ENCODE results near the gene TMEM9.

Gene TMEM9

DNA sequence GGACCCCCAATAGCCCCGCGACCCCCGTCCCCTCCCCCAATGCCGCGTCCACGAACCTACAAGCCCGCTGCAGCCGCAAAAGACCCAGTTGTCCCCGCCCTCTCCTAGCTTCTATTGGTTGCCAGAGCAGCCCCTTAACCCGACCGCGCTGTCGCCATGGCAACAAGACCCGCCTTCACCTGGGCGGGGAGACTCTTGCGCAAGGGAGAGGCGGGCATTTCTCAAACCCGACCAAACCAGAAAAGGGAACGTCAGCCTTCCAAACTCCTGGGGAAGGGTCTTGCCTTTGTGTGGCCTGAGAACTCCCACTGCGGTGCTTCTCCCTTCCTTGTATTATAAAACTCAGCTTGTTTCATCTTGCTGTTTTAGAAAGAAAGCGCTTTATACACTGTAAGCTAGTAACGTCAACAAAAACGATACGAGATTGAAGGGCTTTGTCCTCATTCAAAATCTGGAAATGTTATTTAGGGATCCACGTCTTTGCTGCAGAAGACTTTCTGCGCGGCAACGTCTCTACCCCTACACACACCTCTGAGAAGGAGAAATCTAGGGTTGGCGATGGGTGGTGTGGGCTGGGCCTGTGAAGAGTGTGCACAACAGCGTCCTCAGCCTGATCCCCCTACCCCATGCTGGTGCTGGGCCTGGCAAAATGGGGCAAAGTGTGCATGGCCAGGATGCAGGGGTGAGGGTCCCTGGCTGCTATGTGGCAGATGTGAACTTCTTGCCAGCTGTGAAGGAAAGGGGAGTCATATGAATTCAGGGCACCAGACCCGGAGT is at the start of gene TMEM9:
TMEM9 (minus strand) TSS at position 86 of the 777 bp plus-strand sequence. CDS start 551 bp downstream, outside the sequence.
- DNase-seq: peak; percentile 95

DNA sequence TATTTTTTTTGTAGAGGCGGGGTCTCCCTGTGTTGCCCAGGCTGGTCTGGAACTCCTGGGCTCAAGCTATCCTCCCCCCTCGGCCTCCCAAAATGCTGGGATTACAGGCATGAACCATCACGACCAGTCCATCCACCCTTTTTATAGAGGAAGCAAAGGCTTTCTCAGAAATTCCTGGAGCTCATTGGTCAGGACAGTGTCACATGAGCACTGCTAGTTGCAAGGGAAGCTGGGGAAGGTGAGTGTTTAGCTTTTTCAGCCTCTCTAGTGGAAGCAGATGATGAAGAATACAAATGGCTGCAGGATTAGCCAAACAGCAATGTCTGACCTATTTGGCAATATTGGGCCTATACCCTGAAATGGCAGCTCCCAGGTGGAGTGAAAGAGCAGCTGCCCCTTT is 44.3 kb upstream of the TMEM9 start:
- no peak for DNase-seq

DNA sequence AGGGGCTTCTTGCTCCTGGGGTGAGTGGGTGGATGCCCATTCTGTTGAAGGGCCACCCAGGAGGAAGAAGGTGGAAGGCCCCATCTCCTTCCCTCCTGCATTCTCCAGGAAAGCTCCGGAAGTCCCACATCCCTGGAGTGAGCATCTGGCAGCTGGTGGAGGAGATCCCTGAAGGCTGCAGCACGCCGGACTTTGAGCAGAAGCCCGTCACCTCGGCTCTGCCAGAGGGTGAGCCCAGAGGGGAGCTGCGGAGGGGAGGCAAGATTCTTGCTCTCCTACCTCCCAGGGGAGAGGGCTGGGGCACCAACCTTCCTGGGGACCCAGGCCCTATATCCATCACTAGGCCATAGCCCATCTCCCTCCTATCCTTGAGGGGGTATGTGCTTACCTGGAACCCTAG is 39.8 kb upstream of the TMEM9 start:
- DNase-seq: no peak

DNA sequence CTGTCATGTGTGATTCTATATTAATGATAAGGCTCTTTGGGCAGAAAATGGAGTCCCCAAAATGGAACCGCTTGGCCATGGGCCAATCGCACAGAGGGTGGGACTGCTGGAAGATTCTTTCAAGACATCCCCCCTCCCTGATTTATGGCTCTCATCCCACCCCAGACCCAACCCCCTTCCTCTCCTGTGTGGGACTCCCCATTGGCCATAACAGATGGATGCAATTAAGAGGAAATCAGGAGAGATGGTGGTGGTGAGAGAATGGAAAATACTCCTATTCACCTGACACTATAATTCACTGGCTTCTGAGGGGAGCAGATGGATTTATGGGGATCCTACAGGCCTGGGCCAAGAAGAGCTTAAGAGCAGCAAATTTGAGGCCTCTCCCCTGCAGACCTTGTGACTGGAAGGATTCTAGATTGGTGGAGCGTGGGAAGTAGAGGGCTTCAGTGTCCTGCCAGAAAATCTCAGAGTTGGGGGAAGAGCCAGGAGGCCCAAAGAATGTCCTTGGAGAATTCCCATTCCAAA is 38.1 kb upstream of the TMEM9 start:
- no peak for DNase-seq

DNA sequence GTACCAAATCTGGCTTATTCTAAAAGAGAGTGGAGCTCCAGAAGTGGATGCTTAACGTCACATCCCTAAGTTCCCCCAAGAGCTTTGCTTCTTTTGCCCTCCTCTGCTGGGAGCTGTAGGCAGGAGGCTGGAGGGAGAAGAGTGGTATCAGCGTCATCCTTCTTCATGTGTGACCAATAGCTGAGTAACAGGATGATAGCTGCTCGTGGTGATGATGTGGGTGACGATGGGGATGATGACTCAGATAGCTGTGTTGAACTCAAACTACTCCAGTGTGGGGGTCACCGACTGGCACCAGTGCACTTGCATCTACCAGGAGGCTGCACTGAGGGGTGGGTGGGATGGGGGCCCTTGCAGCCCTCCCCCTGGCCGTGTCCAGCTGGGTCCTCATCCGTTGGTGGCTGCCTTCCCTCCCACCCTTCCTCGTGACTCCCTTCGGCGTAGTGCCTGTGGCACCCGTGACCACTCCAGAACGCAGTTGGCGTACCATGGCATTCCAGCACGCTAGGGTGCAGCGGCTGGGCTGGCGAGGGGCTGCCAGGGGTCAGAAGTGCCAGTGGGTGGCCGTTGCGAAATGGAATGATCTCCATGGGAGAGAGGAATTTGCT is 37.5 kb upstream of the TMEM9 start:
- no peak for DNase-seq

DNA sequence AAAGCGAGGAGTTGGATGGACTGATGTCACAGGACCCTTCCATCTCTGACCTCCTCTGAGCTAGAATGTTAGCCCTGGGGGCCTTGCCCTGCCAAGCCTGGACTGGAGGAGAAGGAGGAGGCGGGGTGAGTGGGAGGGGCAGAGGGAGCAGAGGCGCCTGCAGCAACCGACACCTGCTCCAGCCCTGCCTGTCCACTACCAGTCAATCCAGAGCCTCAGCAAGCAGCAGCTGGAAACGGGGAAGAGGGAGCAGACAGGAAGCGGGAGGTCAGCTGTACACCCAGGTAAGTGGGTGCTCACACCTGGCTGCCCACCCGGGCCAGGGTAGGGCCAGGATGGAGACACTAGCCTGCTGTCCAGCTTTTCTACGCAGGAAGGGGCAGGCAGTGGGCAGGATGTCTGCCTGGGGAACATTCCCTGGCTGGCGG is 36.4 kb upstream of the TMEM9 start, which contains the start of gene IGFN1:
IGFN1 (plus strand) TSS at position 201 of the 428 bp plus-strand sequence. CDS start 2,470 bp downstream, outside the sequence.
- peak; percentile 58 for DNase-seq

DNA sequence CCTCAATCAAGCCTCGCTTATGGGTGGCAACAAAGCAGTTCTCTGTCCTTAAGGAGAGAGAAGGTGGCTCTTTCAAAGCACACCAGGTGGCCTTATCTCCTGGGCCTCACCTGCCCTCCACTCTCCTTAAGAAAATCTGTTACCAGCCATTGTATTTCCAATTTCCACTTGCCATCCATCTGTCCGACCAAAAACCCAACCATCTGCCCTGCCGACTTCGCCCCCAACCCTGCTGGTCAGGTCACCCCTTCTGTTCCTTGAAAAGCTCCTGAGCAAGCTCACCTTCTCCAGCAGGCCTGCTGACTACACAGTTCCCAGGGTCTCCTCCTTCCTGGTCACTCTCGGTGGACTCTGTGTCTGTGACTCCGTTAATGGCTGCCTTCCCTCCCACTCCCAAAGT is 35.7 kb upstream of the TMEM9 start:
- DNase-seq: no peak

DNA sequence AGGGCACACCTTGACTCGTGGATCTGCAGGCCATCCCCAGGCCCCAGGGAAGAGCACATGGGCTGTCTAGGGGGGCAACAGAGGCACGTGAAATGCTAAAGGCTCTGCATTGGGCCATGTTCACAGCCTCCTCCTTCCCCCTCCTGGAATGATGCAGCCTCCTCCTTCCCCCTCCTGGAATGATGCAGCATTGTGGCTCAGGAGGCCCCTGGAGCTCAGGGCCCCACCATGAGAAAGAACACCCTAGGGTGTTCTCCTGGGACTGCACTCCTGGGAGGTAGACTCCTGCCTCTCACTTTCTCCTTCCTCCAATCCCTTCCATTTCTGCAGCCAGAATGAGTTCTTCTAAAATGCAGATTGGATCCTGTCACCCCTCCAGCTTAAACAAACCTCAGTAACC is 34.8 kb upstream of the TMEM9 start:
- DNase-seq: no peak

DNA sequence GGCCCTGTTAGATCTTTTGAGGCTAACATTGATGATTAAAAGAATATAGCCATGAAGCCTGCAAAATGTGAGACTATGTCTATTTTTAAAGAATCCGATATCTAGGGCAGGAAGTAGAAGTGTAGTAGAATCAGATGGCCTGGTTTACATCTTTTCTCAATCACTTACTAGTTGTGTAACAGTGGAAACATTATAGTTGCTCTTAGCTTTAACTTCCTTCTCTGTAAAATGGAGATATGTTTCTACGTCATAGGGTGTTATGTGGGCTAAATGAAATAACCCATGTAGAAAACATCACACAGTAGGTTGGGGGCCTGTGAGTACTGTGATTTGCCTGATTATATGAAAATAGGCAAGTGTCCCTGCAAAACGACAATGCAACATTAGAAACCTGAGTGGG is 31.9 kb upstream of the TMEM9 start:
- no peak for DNase-seq

DNA sequence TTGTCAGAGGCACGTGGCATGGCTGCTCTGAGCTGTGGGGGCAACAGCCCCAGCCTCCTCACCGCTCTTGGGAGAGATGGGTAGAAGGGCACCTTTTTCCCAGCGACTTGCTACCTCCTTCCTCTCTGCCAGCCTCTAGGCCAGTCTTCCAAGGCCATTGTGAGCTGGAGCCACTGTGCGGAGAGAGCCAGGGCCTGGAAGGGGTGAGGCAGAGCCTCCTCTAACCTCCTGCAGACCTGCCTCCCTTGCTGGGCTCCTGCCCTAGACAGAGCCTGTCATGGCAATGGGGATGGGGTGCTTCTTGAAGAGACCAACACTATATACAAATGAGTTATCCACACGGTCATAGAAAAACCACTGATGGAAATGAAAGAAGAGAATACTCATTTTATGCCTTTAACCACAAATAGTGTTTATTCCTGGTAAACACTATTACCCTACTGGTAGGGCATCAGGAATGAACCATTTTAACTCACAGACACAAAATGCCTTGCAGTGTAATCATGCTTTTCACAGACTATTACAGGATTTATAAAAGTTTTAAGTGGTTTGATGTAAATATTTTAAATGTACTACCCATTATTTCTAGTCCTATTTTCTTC is 31.4 kb upstream of the TMEM9 start:
- DNase-seq: no peak

DNA sequence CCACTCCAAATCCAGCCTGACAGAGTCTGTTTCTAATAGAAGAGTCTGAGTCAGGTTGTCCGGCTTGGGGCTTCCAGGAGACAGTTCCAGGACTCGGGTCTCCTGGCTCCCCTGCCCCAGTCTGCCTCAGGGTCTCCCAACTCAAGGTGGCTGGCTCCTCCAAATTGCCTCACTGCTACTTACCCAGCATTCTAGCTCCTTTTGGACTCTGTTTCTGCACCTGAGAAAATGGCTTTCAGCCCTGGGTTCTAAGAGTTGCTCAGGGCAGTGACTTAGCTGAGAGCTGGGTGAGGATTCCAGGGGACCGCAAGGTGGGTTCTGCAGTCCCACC is 30.8 kb upstream of the TMEM9 start:
- DNase-seq: no peak

DNA sequence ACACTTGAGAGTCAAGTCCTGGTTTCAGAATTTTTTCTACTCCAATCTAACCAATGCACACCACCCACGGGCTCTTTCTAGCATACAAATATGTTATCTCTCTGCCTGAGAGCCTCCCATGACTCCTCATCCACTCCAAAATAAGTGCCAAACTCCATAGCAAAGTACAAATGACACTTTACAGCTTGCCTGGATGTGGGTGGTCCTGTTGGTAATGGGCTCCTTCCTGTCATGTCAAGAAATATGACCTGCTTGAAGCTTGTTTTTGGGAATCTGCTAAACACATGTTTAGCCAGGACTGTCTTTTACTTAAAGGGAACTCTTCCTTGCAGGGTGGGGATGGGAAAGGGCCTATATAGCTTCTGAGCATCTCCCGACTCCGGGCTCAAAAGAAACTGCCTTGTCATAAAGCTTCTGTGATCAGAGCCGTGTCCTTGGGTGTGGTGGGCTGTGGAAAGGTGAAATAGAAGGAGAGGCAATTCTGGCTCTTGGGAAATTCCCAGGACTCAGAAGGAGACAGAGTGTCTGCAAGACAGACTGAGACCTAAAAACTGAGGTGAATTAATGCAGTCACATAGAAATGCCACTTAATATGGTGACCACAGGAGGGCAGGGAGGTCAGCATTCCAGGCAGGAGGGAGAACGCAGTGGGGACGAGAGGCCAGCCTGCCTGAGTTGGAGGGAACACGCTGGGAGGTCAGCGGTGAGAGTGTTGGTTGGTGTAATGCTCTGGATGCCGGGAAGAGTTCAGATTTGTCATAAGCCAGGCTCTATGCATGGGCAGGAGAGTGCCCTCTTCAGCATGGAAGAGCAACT is 30.2 kb upstream of the TMEM9 start:
- DNase-seq: peak; percentile 62

DNA sequence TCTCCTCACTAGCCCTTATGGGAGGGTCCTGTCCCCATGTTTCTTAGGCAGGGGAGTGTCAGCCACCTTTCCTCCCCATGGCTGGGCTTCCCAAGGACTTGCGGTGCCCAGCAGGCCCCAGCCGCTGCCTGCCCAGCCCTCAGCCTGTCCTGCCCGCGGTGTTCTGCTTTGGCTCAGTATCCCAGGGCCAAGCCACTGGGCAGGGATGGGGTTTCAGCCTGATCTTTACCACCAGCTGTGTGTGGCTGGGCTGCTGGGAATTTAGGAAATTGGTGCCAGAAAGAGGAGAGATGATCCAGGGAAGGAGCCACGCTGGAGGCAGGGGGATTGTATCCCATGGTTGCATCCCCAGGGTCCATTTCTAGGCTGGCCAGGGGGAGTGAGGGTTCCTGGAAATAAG is 29.5 kb upstream of the TMEM9 start:
- no peak for DNase-seq

DNA sequence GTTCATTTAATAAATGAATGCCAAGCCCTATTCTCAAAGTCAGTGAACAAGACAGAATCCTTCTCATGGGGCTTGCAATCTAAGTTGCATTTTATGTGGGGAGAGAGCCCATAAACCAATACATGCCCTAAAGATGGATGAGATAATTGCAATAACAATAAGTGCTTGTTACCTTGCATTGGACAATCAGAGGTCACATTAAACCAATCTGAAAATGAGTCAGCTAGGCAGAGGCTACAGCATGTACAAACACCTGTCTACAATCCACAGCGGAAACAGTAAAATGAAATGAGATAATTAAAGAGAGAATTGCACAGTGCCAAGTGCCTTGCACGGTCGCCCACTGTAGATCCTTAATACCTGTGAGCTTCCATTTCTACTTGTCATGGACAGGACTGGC is 28.9 kb upstream of the TMEM9 start:
- DNase-seq: peak; percentile 33

DNA sequence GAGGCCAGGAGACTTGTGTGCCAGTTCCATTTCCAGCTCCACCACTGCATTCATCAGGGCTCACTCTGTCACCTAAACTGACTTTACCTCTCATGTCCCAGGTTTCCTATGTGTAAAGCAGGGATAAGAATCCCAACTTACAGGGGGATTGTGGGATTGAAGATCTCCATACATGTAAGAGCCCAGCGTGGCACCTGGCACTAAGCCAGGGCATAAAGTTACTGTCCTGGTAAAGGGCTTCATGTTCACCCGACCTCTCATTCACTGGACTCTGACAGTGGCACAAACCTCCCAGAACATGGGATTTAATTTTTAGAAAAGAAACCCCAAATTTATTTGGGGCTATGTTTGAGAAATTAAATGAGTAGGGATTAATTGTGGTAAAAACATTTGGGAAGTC is 27.5 kb upstream of the TMEM9 start:
- no peak for DNase-seq

DNA sequence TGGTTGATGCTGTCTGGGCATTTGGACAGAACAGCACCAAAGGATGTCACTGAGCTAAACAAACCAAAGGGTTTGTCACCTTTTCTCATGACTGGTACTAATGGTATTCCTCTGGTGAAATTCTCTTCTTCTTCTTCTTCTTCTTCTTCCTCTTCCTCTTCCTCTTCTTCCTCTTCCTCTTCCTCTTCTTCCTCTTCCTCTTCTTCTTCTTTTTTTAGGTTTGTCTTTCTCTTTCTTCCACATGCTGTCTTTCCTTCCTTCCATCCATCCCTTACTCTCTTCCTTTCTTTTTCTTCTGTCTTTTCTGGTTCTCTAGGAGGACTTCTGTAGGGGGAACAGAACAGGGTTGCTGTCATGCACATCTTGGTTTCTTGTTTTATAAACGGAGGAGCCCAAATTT is 27.0 kb upstream of the TMEM9 start:
- no peak for DNase-seq

DNA sequence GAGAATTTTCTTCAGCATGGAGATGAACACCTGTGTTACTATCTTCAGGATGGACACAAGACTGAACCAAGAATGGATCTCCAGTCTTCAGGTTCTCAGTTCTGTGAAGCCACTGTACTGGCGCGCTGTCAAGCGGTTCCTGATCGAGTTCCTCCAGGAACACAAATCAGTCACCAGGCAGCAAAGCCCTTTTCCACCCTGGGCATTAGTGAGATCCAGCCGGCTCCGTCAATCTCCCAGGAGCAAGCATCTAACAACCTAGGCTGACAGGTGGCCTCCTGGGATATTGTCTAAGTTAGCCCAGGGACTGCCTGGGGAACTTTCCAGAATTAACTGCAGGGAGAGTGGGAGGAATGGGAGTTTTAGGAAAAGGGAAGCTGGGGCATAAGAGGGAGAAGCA is 26.6 kb upstream of the TMEM9 start:
- no peak for DNase-seq

DNA sequence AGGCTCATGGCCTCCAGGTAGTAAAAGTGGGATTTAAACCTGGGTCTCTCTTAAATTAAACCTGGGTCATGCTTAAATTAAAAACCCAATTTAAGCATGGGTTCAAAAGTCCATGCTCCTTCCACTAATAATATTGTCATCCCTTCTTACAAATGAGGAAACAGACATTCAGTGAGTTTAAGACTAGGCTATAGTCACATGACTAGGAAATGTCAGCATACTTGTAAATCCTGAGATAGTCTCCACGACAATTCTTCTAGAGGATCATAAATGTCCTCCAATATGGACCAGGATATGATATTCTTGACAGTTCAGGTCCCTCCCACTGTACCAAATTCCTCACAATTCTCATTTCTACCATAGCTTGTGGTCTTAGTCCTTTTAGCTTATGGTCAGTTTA is 25.9 kb upstream of the TMEM9 start:
- DNase-seq: no peak

DNA sequence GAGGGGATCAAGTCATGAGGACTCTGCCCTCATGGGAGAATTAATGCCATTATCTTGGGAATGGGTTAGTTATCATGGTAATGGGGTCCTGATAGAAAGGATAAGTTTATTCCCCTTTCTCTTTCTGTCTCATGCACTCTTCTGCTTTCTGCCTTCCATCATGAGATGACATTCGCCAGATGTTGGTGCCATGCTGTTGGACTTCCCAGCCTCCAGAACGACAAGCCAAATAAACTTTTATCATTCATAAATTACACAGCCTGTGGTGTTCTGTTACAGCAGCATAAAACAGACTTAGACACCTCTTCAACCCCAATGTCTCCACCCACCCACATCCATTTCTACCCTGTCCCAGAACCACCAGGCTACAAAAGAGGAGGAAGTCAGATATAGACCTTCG is 24.4 kb upstream of the TMEM9 start:
- no peak for DNase-seq

DNA sequence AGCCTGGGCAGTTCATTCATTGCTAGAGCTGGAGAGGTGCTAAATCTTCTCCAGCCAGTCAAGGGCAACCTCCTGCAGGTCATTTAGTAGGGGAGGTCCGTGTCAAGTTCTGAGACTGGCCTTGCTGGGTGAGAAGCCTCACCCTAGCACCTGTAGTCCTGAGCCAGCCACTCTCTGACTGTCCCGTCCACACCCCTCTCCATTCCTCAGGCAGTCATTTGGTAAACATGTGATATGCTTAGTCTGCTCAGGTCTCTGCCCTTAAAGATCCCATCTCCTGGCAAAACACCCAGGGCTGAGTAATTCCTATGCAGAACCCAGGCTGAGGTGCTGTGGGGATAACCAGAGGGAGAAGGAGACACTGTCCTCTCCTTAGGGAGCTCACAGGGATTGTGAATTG is 22.7 kb upstream of the TMEM9 start:
- no peak for DNase-seq

DNA sequence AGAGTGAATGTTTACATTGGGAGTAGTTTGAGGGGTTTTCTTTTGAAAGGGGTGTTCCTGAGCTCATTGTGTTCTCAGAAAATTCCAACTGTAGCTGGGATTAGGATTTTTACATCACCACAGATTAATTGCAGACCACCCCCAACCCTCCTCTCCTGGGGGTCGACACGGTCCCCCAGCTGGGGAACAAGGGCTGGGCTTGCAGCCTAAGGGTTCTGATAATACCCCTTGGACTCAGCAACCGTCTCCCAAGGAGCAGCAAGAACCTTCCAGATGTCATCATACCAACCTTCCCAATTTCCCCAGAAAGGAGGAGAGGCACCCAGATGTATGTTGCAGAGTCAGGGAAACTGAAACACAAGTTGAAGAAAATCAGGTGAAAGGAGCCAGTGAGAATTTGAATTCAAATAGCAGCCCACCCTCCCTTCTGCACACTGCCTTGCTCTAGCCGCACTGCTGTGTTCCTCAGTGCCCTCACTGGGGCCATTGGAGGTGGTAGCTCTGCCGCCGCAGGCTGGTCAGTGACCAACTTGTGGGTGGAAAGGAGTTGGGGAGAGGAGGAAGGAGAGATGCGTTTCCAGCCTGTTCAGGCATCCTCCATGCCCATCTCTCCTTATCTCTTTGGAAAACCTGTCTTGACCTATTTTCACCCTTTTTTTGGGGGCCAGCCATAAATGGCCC is 21.7 kb upstream of the TMEM9 start:
- no peak for DNase-seq

DNA sequence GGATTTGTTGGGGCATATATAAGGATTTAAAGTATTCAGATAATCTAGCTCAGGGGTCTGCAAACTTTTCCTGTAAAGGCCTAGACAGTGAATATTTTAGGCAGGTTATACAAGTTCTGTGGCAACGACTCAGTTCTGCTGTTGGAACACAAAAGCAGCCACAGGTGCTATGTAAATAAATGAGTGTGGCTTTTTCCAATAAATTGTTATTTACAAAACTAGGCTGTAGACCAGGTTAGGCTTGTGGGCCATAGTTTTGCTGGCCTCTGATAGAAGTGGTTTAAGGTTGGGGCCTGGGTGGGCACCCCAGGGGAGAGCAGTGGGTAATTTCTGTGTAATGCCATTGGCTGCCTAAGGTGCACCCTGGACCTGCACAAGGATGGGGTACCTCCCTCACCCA is 19.5 kb upstream of the TMEM9 start:
- no peak for DNase-seq
